Thyroid gland (tissue), 4 donors: ENCODE data around the gene C2CD3. TPM values are rescaled to one million over a fixed set of nuclear protein-coding genes. Genes with fewer than 3 reads are reported as not detected.

ENCODE experiments used
- DNase-seq, 2 donors: peaks; one replicate each; pipeline ENCODE4 v3.0.0-alpha.2; 2019
- H3K27ac ChIP-seq, 3 donors: fragments of 200-600 bp; sonication (generic); 1 replicate in 2 of 3; 2 replicates in 1 of 3; pipeline ENCODE4 v1.5.1; 2016 to 2019; ENCODE audit warnings: mild to moderate bottlenecking in 1 of 3, moderate library complexity in 1 of 3
- H3K27me3 ChIP-seq: fragments of 200-600 bp; sonication (generic); one replicate; pipeline ENCODE4 v1.5.1; 2019
- H3K36me3 ChIP-seq, 2 donors: fragments of 200-600 bp; sonication (generic); one replicate each; pipeline ENCODE4 v1.5.1; 2016 to 2019
- H3K4me1 ChIP-seq, 2 donors: fragments of 200-600 bp; sonication (generic); one replicate each; pipeline ENCODE4 v1.5.1; 2017 to 2019
- H3K4me3 ChIP-seq, 3 donors: fragments of 200-600 bp; sonication (generic); replicated peaks in 1 of 3; 1 replicate in 2 of 3; 2 replicates in 1 of 3; pipeline ENCODE4 v1.5.1; 2016; ENCODE audit warnings: mild to moderate bottlenecking in 1 of 3
- H3K9me3 ChIP-seq: fragments of 200-600 bp; sonication (generic); one replicate; pipeline ENCODE4 v1.5.1; 2017
- POLR2A ChIP-seq, 2 donors: fragments of 450-650 bp; IDR thresholded peaks; one replicate each; pipeline ENCODE4 v1.6.1; 2017; ENCODE audit warnings: antibody characterized with exemption in 2 of 2, mild to moderate bottlenecking in 2 of 2, moderate library complexity in 1 of 2
- WGBS, 2 donors: methylation state at CpG; one replicate each; pipeline ENCODE4 v1.1.5; 2017; 5-methylcytosine and 5-hydroxymethylcytosine counted together
- intact Hi-C: fragments of 100-400 bp; cut with DNase I; formaldehyde crosslinking; loops from one replicate; pipeline ENCODE4 v1.15.1; 2023
- total RNA-seq, 4 donors: library from RNA; depleted of rRNA; stranded (reverse); fragments of >200 nt; gene quantifications; one replicate each; pipeline ENCODE4 v1.2.3, GENCODE V29; 2016
- TF ChIP-seq, protein P1 (sequence below), 6 experiments: fragments of 200-600 bp in 3 of 6; fragments of 450-650 bp in 3 of 6; sonication (generic) in 3 of 6; IDR thresholded peaks; one replicate each; pipeline ENCODE4 v1.5.1; 2016 to 2019; ENCODE audit warnings: antibody characterized with exemption in 6 of 6, mild to moderate bottlenecking in 2 of 6, inconsistent platforms in 1 of 6, moderate library complexity in 1 of 6

C2CD3 gene
- total RNA-seq, 4 donors from 2014 or later: 37.8 to 85.8 (median 40.7) TPM

DNA sequence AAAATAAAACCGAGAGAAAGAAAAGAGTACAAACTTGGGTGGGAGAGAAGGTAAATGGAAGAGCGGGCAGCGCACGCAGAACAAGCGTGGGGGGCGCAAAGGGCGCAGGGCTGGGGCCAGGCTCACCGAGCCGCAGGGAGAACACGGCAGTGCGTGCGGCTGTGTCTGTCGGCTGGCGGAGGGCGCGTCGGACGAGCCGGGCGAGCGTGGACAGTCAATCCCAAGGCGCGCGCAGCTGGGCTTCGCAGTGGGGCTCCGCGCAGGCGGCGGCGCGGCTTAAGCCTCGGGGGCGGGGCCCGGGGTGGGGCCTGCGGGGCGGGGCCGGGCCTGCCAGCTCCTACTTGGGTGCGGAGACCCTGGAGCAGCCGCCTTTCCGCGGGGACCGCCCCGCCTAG lies 188.2 kb downstream of the C2CD3 start, which contains the start of gene UCP2:
UCP2 (minus strand) TSS at position 249 of the 395 bp plus-strand sequence. CDS start 4,465 bp downstream, outside the sequence.
- WGBS, 2 donors: 1 to 2% methylated on average over 26 to 33 of the region's 43 CpGs
- H3K4me3 ChIP-seq: peak within 1 kb of the TSS; percentile 18 to 76 (median 51)
- peak within 1 kb of the TSS; percentile 83 to 93 (median 92) for H3K27ac ChIP-seq
- DNase-seq: peak; percentile 90 to 92
- H3K36me3 ChIP-seq: peaks cover 7 to 11% of the 10 kb centered on the region in 2 donors
- peak; percentile 18 to 82 for TF ChIP-seq POLR2A (IDR thresholded peaks at IDR 0.05)
- TF ChIP-seq, protein P1, sequence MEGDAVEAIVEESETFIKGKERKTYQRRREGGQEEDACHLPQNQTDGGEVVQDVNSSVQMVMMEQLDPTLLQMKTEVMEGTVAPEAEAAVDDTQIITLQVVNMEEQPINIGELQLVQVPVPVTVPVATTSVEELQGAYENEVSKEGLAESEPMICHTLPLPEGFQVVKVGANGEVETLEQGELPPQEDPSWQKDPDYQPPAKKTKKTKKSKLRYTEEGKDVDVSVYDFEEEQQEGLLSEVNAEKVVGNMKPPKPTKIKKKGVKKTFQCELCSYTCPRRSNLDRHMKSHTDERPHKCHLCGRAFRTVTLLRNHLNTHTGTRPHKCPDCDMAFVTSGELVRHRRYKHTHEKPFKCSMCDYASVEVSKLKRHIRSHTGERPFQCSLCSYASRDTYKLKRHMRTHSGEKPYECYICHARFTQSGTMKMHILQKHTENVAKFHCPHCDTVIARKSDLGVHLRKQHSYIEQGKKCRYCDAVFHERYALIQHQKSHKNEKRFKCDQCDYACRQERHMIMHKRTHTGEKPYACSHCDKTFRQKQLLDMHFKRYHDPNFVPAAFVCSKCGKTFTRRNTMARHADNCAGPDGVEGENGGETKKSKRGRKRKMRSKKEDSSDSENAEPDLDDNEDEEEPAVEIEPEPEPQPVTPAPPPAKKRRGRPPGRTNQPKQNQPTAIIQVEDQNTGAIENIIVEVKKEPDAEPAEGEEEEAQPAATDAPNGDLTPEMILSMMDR (IDR thresholded peaks at IDR 0.05): no peak
- H3K9me3 ChIP-seq: no peaks in the 10 kb centered on the region
- H3K27me3 ChIP-seq: no peaks in the 10 kb centered on the region
- intact Hi-C loops: loop anchor here (5.0 kb wide), 1 partner anchor 40 kb away; no protein-coding TSS in a partner anchor
- peaks cover 21 to 28% of the 10 kb centered on the region in 2 donors for H3K4me1 ChIP-seq

DNA sequence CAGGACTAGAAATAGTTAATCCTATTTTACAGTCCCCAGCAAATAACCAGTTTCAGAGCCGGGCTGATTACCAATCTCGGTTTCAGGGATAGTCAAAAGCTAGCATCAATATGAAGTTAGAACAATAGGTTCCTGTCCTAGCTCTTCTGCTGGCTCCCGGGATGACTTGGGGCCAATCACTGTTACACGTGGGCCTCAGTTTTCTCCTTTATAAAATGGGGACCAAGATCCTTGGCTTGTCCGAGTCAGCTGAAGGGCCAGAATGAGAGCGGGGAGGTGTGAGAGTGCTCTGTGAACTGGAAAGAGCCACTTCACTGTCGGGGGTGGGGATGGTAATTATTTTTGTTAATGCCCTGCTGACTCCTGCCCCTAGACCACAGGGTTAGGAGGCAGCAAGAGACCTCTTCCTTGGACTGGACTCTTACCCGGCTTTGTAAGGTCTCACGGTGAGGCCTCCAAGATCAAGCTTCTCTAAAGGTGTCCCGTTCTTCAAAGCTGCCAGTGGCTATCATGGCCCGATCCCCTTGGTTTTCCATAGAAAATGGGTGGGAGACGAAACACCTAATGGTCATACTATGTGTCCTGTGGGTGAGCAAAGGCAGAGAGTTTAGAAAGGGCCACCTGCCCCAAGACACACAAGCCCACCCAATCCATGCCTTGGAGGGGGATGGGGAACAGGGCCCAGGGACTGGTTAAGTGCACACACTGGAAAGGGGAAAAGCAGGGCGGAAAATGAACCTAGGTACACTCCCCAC lies 189.6 kb downstream of the C2CD3 start:
- H3K36me3 ChIP-seq: peaks cover 20 to 24% of the 10 kb centered on the region in 2 donors
- H3K27ac ChIP-seq: peak overlapping the region; percentile 83 to 93 (median 92)
- H3K4me3 ChIP-seq: peak overlapping the region in 1 of 3 donors; percentile 51
- peak; percentile 33 to 41 for DNase-seq
- TF ChIP-seq, protein P1 (IDR thresholded peaks at IDR 0.05): no peak
- no peak for TF ChIP-seq POLR2A (IDR thresholded peaks at IDR 0.05)
- no peaks in the 10 kb centered on the region for H3K9me3 ChIP-seq
- intact Hi-C loops: loop anchor here (5.0 kb wide), 1 partner anchor 41 kb away; no protein-coding TSS in a partner anchor
- no peaks in the 10 kb centered on the region for H3K27me3 ChIP-seq
- H3K4me1 ChIP-seq: peaks cover 21 to 28% of the 10 kb centered on the region in 2 donors
- WGBS, 2 donors: 64 to 76% methylated on average over 12 to 13 of the region's 13 CpGs

DNA sequence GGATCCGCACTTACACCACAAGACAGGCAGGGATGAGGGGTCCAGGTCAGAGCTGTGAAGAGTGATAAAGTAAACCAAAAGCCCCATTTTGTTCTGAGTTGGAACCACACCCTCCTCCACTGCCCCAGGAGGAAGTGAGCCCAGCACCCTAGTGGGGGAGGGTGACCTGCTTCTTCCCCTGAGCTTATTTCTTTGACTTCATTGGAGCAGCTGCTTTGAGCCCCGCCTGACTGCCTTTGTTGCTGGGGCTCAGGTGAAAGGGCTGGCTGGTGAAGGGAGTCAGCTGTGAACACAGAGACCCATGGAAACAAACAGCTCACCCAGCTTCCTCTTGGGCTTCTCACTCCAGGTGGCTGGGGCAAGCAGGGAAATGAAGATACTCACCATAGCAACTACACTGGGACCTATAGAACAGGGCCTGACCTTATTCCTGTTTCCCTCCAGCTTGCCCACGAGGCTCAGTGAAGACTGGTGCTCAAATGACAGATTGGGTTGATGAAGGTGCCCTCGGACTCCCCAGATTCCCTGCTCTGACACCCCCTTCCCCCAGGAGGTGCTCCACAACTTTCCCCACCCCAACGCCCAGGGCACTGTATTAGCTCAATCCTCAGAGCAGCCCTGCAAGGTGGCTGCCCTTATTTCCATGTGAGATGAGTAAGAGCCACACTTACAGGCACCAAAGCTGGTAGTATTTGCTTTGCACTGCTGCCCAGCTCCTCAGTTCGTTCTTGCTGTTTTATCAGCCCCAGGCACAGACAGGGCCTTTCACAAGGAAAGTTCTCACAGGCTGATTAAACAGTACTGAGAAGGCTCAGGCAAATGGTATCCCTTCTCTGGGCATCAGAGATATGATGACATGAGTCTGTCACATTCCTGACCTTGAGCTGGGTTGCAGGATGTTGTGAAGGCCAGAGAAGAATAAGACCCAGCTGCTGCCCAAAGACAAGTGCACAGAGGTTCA lies 190.5 kb downstream of the C2CD3 start:
- DNase-seq: peak; percentile 75 to 80
- Histone ChIP-seq H3K36me3 (peaks cover 26 to 32% of the 10 kb centered on the region in 2 donors), H3K27me3 (no peaks in the 10 kb centered on the region), H3K9me3 (no peaks in the 10 kb centered on the region), H3K27ac (peak overlapping the region in 2 of 3 donors; percentile 92 to 93), H3K4me1 (peaks cover 21 to 28% of the 10 kb centered on the region in 2 donors), H3K4me3 (peak overlapping the region in 1 of 3 donors; percentile 2)
- peak in 1 of 2 donors; percentile 37 for TF ChIP-seq POLR2A (IDR thresholded peaks at IDR 0.05)
- TF ChIP-seq, protein P1 (IDR thresholded peaks at IDR 0.05): no peak
- whole genome bisulfite sequencing, 2 donors: 48 to 65% methylated on average over 6 of the region's 6 CpGs
- intact Hi-C loops: loop anchor here (5.0 kb wide), 1 partner anchor 42 kb away; no protein-coding TSS in a partner anchor

DNA sequence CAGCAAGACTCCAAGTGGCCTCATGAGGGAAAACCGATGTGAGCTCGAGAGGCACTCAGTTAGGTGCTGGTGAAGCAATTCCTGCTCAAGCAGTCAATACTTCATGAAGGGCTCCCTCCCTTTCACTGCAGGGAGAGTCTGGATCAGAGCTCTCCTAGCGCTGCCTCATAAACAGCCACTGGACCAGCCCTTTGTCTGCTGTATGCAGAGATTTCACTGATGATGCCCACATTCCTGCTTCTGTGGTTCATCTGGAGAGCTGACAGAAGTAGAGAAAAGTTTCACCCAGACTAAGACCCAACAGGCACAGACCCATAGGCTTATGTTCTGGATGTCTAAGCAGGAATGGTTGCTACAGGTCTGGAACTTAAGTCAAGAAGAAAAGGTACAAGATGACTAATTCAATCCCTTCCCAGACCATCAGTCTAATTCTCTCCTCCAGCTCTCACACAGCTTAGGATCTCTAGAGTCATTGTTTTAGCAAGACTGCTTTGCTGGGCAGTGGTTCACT lies 192.2 kb downstream of the C2CD3 start:
- Histone ChIP-seq H3K4me3 (no peak overlapping the region), H3K4me1 (peaks cover 21 to 35% of the 10 kb centered on the region in 2 donors), H3K27ac (peak overlapping the region in 2 of 3 donors; percentile 92 to 93), H3K36me3 (peaks cover 30 to 43% of the 10 kb centered on the region in 2 donors), H3K9me3 (no peaks in the 10 kb centered on the region), H3K27me3 (no peaks in the 10 kb centered on the region)
- no peak for DNase-seq
- WGBS, 2 donors: 79 to 93% methylated on average over 3 of the region's 3 CpGs
- intact Hi-C loops: no loop called here
- no peak for TF ChIP-seq POLR2A (IDR thresholded peaks at IDR 0.05)
- TF ChIP-seq, protein P1 (IDR thresholded peaks at IDR 0.05): no peak
